NCI-H2081 (cell line): Measurements from ENCODE around the gene PRMT1.

ENCODE experiments used
- DNase-seq, 2 experiments: peaks; one replicate each; lab custom pipeline; 2025; lab: John Stamatoyannopoulos, UW

PRMT1 gene

DNA sequence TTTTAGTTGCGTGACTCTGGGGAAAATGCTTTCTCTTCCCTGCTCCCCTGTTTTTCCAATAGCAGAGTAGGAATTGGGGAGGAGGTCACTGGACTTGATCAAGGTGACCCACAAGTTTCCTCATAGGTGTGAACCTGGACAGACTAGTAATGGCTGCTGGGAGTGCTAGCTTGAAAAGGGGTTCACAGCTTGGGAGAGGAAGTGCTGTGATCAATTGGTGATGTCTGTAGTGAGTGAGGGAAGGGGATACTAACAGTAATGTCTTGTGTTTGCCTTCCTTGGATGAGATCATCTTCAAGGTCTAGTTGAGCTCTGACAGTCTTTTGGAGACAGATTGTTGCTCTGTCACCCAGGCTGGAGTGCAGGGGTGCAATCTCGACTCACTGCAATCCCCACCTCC is 9.6 kb upstream of the PRMT1 start:
- DNase-seq: no peak

DNA sequence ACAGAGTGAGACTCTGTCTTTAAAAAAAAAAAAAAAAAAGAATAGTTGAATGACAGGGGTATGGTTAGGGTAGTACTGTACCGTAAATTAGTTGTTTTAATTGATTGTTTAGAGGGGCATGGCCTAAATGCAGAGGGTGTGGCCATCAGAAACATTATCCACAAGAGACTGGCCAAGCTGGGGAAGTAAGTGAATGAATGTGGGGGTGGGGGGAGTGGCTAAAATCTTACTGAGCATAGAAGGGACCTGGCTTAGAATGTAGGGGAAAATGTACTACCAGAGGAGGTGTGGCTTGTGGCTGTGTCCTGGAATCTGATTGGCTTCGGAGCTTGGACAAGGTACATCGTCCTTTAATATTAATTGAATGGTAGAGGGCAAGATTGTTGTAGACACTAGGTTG is 7.6 kb upstream of the PRMT1 start:
- DNase-seq: no peak

DNA sequence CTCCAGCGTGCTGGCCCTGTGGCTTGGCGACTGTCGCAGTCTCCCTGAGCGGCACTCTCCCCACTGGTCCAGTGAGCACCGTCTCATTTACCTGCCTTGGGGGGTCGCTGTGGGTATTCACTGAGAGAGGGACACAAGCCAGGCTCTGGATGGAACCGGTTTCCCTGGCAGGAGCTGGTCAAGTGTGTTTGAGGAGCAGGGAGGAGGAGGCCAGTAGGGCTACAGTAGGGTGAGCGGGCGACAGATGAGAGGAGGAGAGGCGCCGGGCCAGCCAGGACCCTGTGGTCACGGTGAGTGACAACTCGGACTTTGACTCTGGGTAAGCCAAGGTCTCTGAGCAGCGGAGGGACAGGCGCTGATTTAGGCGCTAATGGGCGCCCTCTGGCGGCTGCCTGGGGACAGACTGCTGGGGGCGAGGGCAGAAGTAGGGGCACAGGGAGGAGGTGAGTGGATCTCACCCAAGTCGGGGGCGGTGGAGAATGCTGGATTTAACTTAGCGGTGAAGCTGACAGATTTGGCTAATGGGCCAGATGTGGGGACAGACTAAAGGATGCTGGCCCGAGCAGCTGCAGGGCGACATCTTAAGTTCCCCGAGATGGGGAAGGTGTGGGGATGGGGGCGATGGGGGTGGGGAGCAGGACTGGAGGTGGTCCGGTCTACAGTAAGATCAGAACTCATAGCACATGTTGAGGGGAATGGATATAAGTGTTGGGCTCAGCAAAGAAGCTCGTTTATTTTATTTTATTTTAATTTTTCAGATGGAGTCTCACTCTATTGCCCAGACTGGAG is 4.7 kb upstream of the PRMT1 start:
- DNase-seq: peak; percentile 64 to 67

DNA sequence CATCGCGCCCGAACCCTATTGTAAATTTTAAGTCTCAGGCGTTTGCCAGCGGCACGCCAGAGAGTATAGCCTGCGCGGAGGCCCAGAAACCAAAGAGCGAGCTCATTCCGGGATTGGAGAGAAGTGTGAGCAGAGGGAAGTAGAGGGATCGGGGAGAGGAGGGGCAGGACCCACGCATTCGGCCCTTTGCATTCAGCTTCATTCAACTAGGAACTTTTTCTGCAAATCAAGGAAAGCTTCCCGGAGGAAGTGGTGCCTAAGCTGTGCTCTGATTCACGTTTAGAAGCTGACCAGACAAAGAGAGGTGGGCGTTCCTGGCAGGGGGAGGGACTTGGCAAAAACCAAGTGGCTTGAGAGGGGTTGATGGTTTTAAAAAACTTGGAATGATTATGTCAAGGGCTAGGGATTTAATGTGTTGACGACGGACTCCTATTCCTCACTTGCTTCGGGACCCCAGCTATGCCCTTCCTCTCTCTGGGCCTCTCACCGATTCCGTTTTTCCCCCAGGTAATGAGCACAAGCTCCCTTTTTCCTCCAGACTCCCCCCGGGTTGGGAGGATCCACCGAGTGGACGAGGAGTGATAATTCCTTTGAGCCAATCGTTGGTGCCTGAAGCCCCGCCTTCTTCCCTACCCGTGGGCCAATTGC is 811 bp upstream of the PRMT1 start:
- DNase-seq: peak; percentile 90 to 91

DNA sequence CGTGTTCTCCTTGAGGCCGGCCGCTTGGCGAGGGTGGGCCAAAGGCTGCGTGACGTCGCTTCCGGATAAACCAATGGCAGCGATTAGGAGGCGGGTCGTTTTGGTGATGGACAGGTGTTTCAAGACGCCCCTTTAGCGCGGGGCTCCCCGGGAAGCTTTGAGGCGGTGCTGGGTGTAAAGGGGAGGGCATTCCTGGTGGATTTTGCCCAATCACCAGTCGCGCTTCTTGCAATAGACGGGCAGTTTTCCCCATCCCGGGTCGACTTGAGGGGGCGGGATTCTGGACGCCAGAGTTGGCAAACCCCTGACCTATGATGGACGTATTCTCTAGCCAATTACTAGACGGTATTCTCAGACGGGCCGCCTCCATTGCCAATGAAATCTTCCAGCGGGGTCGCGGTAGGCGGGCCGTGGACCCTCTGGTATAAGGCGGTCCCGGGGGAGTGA is 264 bp upstream of the PRMT1 start:
- DNase-seq: peak; percentile 99 to 100

DNA sequence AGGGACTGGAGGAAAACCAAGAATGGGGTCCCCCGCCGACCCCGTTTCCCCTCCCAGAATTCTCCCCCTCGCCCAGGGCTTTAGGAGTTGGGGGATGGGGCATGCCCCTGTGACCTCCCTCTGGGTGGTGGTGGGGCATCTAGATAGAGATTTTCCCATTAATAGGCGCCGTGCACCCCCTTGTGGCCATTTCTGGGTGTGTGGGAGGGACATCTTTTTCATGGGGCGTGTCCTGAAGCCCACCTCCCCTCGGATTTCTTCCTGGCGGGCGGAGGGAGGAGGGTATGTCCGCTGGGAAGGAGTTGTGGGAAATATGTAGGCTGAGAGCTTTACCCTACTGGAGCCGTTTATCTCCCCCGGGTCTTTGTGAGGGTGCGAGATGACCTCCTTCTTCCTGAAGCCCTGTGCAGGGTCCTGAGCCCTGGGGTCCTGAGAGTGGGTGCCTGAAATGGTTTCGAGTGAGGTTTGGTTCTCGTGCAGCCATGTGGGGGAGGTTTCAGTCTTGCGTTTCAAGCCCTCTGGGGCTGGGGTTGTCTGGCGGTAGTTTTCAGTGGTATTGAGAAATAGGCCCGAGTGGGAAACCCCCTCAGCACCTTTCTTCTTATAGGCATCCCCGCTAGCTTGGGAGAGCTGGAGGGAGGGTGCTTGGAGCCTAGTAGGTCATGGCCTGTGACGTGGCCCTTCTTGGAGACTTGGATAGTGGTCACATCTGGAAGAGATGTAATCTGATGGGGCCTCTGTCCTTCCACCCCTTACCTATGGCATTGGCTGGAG is 1.0 kb downstream of the PRMT1 start:
- DNase-seq: peak; percentile 53 to 64

DNA sequence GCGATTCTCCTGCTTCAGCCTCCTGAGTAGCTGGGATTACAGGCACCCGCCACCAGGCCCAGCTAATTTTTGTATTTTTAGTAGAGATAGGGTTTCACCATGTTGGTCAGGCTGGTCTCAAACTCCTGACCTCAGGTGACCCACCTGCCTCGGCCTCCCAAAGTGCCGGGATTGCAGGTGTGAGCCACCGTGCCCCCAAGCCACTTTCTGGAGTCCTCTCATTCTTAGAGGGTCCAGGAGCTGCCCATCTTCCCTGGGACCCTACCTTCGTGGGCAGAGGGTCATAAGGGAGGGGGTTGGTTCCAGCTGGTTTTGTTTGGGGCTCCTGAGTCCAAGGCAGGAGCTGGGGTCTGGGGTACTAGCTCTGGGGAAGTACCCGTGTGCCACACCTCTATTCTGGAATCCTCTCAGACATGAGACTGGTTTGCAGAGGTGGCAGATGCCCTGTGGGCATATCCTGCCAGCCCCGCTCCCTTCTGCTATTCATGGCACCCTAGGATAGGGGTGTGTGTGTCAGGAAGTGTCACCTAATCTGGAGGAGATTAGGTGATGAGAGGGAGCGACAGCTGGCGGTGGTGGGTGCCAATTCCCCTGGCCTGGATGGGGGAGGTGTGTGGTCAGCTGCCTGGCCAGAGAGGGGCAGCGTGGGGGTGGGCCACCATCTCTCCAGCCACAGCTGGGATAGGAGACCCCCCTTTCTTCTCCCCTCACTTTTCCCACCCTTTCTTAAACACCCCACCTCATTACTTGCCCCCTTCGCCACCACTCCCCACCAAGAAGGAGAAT is 2.1 kb downstream of the PRMT1 start:
- peak in 1 of 2 experiments; percentile 27 for DNase-seq

DNA sequence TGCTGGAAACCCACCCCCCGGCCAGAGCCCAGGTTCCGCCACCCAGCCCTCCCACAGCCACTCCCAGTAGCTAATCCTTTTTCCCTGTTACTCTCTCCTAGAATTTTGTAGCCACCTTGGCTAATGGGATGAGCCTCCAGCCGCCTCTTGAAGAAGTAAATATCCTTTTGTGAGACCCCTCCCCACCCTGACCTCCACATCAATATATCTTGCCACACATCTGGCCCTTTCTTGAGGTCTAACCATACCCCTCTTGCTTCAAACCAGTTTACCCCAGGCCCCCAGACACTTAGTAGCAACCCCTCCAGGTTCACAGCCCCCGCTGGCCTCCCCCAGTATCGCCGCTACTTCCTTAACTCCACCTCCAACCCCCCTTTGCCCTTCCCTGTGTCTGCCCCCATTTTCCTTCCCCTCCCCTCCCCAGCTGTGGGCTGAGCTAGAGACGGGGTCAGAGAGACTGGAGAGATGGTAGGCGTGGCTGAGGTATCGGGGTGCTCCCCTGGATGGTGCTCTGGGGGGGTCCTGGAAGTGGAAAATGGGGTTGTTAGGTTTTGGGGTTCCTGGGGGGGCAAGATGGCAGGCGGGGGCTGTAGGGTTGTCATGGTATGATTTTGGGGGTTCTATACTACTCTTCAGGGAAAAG is 2.8 kb downstream of the PRMT1 start:
- no peak for DNase-seq

DNA sequence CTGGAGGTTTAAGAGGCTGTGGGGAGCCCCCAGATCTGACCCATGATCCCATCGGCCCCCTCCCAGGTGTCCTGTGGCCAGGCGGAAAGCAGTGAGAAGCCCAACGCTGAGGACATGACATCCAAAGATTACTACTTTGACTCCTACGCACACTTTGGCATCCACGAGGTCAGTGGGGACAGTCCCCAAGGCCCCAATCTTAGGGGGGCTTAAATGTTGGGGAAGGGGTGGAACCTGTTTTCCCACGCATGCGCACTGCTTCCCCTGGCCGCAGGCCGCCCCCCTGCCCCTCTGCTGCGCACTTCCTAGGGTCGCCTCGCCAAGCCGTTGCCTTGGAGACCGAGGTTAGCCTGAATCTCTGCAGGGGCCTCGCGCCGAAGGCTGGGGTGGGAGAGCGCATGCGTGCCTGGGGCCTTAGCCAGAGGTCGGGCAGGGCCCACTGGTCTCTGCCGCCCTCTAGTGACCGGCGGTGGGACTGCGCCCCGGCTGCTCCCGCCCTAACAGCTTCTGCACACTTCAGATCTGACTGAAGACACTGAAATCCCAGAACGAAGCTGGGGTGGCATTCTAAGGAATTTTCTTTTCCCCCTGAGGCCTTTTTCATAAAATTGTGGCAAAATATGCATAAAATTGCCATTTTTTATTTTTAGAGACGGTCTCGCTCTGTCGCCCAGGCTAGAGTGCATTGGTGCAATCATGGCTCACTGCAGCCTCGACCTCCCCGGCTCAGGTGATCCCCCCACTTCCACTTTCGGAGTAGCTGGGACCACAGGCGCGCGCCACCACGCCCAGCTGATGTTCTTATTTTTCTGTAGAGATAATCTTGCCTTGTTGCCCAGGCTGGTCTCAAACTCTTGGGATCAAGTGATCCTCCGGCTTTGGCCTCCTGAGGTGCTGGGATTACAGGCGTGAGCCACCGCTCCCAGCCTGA is 3.6 kb downstream of the PRMT1 start:
- peak; percentile 83 to 93 for DNase-seq

DNA sequence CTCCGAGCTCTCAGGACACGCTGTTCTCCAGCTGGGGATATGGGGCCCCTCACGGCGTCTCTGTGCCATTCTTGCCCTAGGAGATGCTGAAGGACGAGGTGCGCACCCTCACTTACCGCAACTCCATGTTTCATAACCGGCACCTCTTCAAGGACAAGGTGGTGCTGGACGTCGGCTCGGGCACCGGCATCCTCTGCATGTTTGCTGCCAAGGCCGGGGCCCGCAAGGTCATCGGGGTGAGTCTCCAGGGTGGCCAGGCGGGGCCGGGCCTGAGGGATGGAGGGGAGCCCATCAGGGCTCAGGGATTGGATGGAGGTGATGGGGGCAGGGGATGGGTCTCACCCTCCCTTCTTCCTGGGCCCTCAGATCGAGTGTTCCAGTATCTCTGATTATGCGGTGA is 4.8 kb downstream of the PRMT1 start:
- DNase-seq: no peak

DNA sequence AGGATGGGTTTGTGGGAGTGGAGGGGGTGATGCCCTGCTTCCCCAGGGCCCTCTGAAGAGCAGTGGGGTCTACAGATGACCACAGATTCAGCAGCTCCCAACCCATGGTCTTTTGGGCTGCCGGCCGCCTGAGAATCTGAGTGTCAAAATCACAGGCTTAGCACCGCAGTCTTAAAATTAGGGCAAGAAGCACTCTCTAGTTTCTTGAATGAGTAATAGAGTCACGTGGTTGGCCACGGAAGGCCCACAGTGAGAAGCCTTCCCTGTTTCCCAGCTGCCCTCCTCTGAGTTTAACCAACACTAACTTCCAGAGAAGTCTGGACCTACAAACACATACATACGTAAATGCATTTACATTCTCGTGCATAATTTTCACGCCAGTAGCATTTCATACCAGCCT is 5.2 kb downstream of the PRMT1 start:
- DNase-seq: no peak

DNA sequence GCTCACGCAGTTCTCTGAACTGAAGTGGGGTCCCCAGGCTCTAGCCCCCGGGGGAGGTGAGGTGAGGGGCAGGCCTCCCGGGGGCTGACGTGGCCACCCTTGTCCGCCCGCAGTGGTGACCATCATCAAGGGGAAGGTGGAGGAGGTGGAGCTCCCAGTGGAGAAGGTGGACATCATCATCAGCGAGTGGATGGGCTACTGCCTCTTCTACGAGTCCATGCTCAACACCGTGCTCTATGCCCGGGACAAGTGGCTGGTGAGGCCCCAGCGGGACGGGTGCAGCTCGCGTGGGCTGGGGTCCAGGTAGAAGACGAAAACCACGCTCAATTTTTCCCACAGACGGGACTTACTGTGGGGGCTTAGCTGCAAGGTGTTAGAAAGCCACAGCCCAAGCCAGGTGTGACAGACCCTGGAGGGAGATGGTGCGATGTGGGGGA is 6.8 kb downstream of the PRMT1 start:
- no peak for DNase-seq

DNA sequence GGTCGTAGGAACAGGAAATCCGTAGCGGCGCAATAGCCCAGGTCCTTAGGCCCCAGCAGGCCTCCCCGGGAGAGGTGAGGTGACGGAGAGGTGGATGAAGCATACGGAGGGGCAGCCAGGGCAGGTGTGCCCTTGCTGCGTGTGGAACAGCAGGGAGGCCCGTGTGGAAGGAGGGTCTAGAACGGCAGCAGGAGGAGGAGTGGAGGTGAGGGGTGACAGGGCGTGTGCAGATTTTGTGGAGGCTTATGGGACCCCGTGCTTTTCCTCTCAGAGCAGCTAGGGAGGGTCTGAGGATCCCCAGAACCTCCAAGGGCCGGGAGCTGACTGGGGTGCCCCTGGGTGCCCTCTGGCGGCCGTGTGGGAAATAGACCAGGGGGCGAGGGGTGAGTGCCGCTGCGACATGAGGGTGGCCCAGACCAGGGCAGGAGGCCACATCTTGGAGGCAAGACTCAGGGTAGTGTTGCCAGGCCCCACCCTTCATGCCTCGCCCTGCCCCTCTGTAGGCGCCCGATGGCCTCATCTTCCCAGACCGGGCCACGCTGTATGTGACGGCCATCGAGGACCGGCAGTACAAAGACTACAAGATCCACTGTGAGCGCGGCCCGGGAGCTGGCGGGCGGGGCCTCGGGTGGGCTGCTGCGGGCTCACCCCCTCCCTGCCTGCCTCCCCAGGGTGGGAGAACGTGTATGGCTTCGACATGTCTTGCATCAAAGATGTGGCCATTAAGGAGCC is 7.3 kb downstream of the PRMT1 start:
- no peak for DNase-seq

DNA sequence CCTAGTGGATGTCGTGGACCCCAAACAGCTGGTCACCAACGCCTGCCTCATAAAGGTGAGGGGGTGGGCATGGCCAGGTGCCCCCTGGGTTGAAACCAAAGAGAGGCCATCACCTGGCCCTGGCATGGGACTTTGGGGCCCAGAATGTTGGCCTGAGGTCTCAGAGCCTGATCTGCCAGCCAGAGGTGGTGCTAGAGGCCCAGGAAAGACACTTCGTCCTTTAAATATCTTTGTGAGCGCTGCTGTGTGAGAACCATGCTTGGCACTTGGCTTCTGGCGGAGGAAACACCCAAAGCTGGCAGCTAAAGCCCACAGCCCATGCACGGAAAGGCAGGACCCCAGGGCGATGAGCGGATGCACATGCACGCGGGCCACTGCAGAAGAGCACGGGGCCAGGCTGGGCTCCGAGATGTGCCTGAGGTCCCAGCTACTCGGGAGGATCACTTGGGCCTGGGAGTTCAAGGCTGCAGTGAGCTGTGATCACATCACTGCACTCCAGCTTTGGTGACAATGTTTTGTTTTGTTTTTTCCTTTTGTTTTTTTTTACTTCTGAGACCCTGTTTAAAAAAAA is 8.0 kb downstream of the PRMT1 start:
- DNase-seq: no peak

DNA sequence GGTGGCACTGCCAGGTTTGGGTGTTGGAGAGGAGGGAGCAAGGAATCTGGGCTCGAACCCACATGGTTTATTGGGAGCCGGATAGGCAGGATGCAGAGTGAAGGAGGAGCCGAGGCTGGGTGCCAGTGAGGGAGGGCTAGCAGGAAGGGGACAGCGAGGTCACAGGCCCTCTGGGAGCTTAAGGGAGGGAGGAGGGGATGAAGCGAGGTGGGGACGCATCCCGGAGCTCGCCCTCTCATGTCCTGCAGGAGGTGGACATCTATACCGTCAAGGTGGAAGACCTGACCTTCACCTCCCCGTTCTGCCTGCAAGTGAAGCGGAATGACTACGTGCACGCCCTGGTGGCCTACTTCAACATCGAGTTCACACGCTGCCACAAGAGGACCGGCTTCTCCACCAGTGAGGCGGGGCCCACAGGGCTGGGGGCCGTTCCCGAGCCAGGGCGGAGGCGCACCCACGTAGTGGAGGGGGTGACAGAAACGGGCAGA is 8.8 kb downstream of the PRMT1 start:
- DNase-seq: no peak

DNA sequence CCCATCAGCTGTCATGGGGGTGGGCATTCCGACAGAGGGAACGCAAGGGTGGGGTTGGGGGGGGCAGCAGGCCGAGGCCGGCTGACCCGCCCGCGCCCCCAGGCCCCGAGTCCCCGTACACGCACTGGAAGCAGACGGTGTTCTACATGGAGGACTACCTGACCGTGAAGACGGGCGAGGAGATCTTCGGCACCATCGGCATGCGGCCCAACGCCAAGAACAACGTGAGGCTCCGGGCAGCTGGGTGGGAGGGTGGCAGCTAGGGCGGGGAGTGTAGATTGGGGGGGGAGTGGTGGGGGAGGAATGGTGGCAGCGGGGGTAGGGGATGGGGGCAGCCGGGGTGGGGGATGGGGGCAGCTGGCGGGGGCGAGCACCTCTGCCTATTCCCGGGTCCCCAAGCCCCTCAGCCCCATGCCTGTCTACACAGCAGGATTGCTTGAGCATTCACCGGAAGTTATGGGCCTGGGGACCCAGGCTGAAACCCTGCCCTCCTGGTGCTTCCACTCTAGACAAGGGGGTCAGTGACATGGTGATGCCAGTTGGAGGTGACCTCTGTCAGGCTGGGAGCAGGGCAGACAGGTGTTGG is 9.5 kb downstream of the PRMT1 start:
- no peak for DNase-seq

DNA sequence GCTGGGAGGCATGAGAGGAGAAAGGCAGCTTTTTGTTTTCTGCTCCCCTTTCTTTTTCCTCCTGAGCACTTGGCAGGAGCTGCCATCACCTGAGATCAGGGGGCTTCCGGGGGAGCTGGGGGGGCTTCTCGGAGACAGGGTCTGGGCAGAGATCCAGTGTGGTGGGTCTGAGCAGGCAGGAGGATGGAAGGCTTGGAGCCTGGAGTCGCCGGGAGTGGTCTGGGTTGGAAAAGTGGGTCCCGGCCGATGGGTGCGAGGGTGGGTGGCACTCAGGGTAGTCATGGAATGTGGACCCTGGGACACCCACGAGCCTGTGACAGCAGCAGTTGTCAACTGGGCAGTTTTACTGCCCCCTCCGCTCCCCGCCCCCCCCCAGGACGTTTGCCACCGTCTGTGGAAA is 10.1 kb downstream of the PRMT1 start:
- DNase-seq: no peak

DNA sequence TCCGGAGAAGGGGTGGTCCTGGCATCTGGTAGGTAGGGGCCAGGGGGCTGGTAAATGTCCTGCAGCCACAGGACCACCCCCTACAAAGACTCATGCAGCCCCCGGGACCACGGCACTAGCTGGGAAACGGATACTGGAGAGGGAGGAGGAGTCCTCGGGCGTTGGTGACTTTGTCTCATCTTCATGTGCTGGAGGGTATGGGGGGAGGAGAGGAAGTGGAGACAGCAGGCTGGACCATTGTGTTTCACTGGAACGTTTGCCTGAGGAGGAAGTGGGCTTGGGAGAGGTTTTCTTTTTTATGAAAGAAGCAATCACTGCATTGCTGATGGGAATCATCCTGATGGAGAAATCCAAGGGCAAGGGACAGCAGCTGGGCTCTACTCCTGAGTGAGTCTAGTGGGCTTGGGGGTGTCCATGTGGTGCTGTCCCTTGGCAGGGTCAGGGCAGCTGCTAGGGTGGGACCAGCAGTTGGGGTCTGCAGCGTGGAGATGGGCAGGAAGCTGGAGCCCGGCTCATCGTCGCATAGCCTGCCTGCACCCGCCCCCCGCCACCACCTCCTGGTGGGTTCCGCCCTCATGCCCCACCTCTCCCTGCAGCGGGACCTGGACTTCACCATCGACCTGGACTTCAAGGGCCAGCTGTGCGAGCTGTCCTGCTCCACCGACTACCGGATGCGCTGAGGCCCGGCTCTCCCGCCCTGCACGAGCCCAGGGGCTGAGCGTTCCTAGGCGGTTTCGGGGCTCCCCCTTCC is 10.7 kb downstream of the PRMT1 start:
- no peak for DNase-seq
